Testis (tissue), 2 donors: ENCODE data around the gene PIP5K1B.
A peak's percentile ranks its signal among the peaks of the same experiment; 100 is the strongest.

Experiments used
- CTCF ChIP-seq, 3 experiments: fragments of 450-650 bp in 2 of 3; fragments of 200-600 bp in 1 of 3; sonication (generic) in 1 of 3; IDR thresholded peaks; one replicate each; pipeline ENCODE4 v1.5.1; 2016 to 2019; ENCODE audit warnings: antibody characterized with exemption in 3 of 3, mild to moderate bottlenecking in 2 of 3, moderate library complexity in 1 of 3
- POLR2A ChIP-seq: fragments of 450-650 bp; IDR thresholded peaks from one replicate; pipeline ENCODE4 v1.6.1; 2017; ENCODE audit warnings: antibody characterized with exemption, mild to moderate bottlenecking, moderate library complexity

GRCh38 chr9:68678430-68678829 lies 26.6 kb upstream of the PIP5K1B start:
- TF ChIP-seq POLR2A (no peak), CTCF (IDR thresholded peaks at IDR 0.05) (peak in 1 of 3 experiments; percentile 43)
